ENCODE data around the gene DLEU7.

DLEU7 gene

GRCh38 chr13:50788551-50789210 lies 54.8 kb downstream of the DLEU7 start:
- DNase-seq (ENCODE audit: low spot score) = peak; percentile 55

DNA sequence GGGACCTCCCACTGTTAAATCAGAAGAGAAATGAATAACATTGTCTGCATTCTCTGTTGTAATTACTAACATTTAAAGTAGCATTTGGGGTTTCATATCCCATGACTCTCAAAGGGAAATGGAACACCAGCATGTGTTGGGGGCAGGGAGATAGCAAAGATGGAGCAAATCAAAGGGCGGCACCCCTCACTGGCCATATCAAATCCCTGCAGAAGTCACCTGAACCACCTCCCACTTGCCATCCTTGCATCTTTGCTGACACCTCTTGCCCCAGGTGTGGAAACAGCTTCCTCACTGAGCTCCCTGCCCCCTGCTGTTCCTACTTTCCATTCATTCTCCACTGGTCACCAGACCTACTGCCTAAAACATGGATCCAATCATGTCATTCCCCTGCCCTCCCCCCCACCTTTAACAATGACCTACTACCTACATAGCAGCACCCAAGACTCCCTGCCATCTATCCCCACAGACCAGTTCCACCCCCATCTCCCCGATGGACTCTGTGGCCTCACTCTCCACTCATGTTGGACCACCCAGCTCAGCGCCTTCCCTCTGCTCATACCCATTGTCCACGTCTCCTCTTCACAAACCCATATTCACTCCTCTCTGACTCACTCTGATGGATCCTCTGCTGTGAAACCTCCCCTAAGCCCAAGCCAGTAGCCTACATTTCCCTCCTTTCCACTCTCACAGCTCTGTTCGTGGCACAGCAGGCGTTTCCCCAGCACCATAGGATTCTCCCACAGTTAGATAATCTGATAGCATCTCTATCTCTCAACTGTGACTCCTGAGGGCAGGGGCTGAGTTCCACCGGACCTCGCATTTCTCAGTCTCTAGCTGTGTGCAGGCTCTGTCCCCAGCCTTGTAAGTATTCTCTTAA lies 55.9 kb downstream of the DLEU7 start:
- DNase-seq (ENCODE audit: low spot score) = no peak

GRCh38 chr13:50783717-50784290 lies 59.7 kb downstream of the DLEU7 start:
- no peak for DNase-seq (ENCODE audit: low spot score)

DNA sequence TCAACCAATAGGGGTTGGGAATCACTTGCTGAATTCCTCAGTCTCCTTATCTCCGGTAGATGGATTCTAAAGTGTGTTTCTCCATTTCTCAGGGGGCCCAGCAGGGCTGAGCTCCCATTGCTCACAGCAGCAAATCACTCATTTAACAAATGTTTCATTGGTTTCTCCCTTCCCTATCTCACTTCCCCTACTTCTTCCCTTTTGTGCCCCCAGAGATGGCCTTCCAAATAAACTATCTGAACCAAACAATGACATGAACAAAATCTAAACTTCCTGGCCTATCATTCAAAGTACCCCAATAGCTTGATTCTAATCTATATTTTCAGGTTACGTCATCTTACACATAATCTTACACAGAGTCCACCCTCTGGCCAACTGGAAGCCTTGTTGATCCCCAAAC lies 60.4 kb downstream of the DLEU7 start:
- DNase-seq (ENCODE audit: low spot score) = no peak

GRCh38 chr13:50780201-50781015 lies 63.1 kb downstream of the DLEU7 start:
- DNase-seq (ENCODE audit: low spot score) = no peak

GRCh38 chr13:50779443-50780200 lies 63.9 kb downstream of the DLEU7 start:
- no peak for DNase-seq (ENCODE audit: low spot score)
